ENCODE results near the gene JTB.
"Not testable (repeated sequence)": the region's sequence is repeated elsewhere in the genome, so short reads cannot be mapped to it uniquely, and the experiment has no call there.

The JTB gene

GRCh38 chr1:154006136-154006535 is 28.7 kb upstream of the JTB start:
- H3K36me3 Mint-ChIP-seq (ENCODE audit: low read depth) = no peaks in the 10 kb centered on the region
- H3K27ac Mint-ChIP-seq = no peak overlapping the region
- no peaks in the 10 kb centered on the region for H3K4me1 Mint-ChIP-seq
- H3K27me3 Mint-ChIP-seq (ENCODE audit: low read depth) = no peaks in the 10 kb centered on the region
- H3K4me3 Mint-ChIP-seq = no peak overlapping the region
- H3K9me3 Mint-ChIP-seq = no peaks in the 10 kb centered on the region
- TF ChIP-seq CTCF (IDR thresholded peaks at IDR 0.05; ENCODE audit: unreplicated experiment in 3 of 3) = no peak

- H3K4me3 Mint-ChIP-seq = no peak overlapping the region
Measured at GRCh38 chr1:154000420-154000819, 22.9 kb upstream of the JTB start.

GRCh38 chr1:153996882-153997281 is 19.4 kb upstream of the JTB start:
- H3K27me3 Mint-ChIP-seq (ENCODE audit: low read depth); H3K4me3 Mint-ChIP-seq; H3K9me3 Mint-ChIP-seq; H3K27ac Mint-ChIP-seq: not testable (repeated sequence)
- H3K4me1 Mint-ChIP-seq = peaks cover 13% of the 10 kb centered on the region
- H3K36me3 Mint-ChIP-seq (ENCODE audit: low read depth) = peaks cover 25% of the 10 kb centered on the region

More at GRCh38 chr1:154000420-154000819, 22.9 kb upstream of the JTB start:
- Mint-ChIP-seq H3K27me3 (ENCODE audit: low read depth) (no peaks in the 10 kb centered on the region), H3K27ac (no peak overlapping the region), H3K4me1 (peaks cover 2% of the 10 kb centered on the region), H3K36me3 (ENCODE audit: low read depth) (peaks cover 4% of the 10 kb centered on the region), H3K9me3 (no peaks in the 10 kb centered on the region)
- no peak for TF ChIP-seq CTCF (IDR thresholded peaks at IDR 0.05; ENCODE audit: unreplicated experiment in 3 of 3)

GRCh38 chr1:153995640-153996039 is 18.2 kb upstream of the JTB start:
- H3K4me3 Mint-ChIP-seq = peak overlapping the region in 1 of 3 experiments; percentile 65
- H3K4me1 Mint-ChIP-seq = peaks cover 24% of the 10 kb centered on the region
- no peaks in the 10 kb centered on the region for H3K27me3 Mint-ChIP-seq (ENCODE audit: low read depth)
- H3K27ac Mint-ChIP-seq = no peak overlapping the region
- H3K9me3 Mint-ChIP-seq = no peaks in the 10 kb centered on the region
- H3K36me3 Mint-ChIP-seq (ENCODE audit: low read depth) = peaks cover 34% of the 10 kb centered on the region
- no peak for TF ChIP-seq CTCF (IDR thresholded peaks at IDR 0.05; ENCODE audit: unreplicated experiment in 3 of 3)

GRCh38 chr1:153995202-153995601 is 17.7 kb upstream of the JTB start:
- no peaks in the 10 kb centered on the region for H3K27me3 Mint-ChIP-seq (ENCODE audit: low read depth)
- no peaks in the 10 kb centered on the region for H3K9me3 Mint-ChIP-seq
- peaks cover 34% of the 10 kb centered on the region for H3K36me3 Mint-ChIP-seq (ENCODE audit: low read depth)
- H3K4me3 Mint-ChIP-seq = peak overlapping the region in 1 of 3 experiments; percentile 65
- H3K4me1 Mint-ChIP-seq = peaks cover 28% of the 10 kb centered on the region
- H3K27ac Mint-ChIP-seq = no peak overlapping the region
- no peak for TF ChIP-seq CTCF (IDR thresholded peaks at IDR 0.05; ENCODE audit: unreplicated experiment in 3 of 3)

- Mint-ChIP-seq H3K27ac (peak overlapping the region; percentile 75 to 94 (median 85)), H3K9me3 (no peaks in the 10 kb centered on the region), H3K4me1 (peaks cover 31% of the 10 kb centered on the region)
Measured at GRCh38 chr1:153991806-153992205, 14.3 kb upstream of the JTB start.

More at GRCh38 chr1:153991806-153992205, 14.3 kb upstream of the JTB start:
- Mint-ChIP-seq H3K27me3 (ENCODE audit: low read depth) (no peaks in the 10 kb centered on the region), H3K4me3 (peak overlapping the region; percentile 91 to 96 (median 92)), H3K36me3 (ENCODE audit: low read depth) (peaks cover 34% of the 10 kb centered on the region)
- no peak for TF ChIP-seq CTCF (IDR thresholded peaks at IDR 0.05; ENCODE audit: unreplicated experiment in 3 of 3)
